Measurements from ENCODE around the gene RASL10B.

RASL10B gene

GRCh38 chr17:35784895-35785294, 53.5 kb downstream of the RASL10B start:
- DNase-seq (ENCODE audit: insufficient read length, low spot score) (no peak), FAIRE-seq (no peak)
- TF ChIP-seq PAX5 (IDR thresholded peaks at IDR 0.05; ENCODE audit: insufficient read depth, low read length, severe bottlenecking) (no peak), SPI1 (IDR thresholded peaks at IDR 0.05; ENCODE audit: low read depth, low read length) (no peak), POLR2AphosphoS5 (IDR thresholded peaks at IDR 0.05; ENCODE audit: low read depth, low read length) (no peak), POLR2A (IDR thresholded peaks at IDR 0.05; ENCODE audit: low read depth, low read length) (no peak), TAF1 (IDR thresholded peaks at IDR 0.05; ENCODE audit: low read depth, low read length) (no peak), POU2F2 (IDR thresholded peaks at IDR 0.05; ENCODE audit: low read depth, low read length) (no peak)

GRCh38 chr17:35786941-35787432, 55.5 kb downstream of the RASL10B start:
- FAIRE-seq (no peak), DNase-seq (ENCODE audit: insufficient read length, low spot score) (no peak)
- TF ChIP-seq POLR2AphosphoS5 (IDR thresholded peaks at IDR 0.05; ENCODE audit: low read depth, low read length) (no peak), POU2F2 (IDR thresholded peaks at IDR 0.05; ENCODE audit: low read depth, low read length) (no peak), TAF1 (IDR thresholded peaks at IDR 0.05; ENCODE audit: low read depth, low read length) (no peak), PAX5 (IDR thresholded peaks at IDR 0.05; ENCODE audit: insufficient read depth, low read length, severe bottlenecking) (no peak), POLR2A (IDR thresholded peaks at IDR 0.05; ENCODE audit: low read depth, low read length) (no peak), SPI1 (IDR thresholded peaks at IDR 0.05; ENCODE audit: low read depth, low read length) (no peak)

GRCh38 chr17:35788477-35789368, 57.3 kb downstream of the RASL10B start:
- no peak for FAIRE-seq
- no peak for TF ChIP-seq POLR2AphosphoS5 (IDR thresholded peaks at IDR 0.05; ENCODE audit: low read depth, low read length)
- no peak for TF ChIP-seq POLR2A (IDR thresholded peaks at IDR 0.05; ENCODE audit: low read depth, low read length)
- no peak for TF ChIP-seq SPI1 (IDR thresholded peaks at IDR 0.05; ENCODE audit: low read depth, low read length)
- no peak for TF ChIP-seq PAX5 (IDR thresholded peaks at IDR 0.05; ENCODE audit: insufficient read depth, low read length, severe bottlenecking)
- TF ChIP-seq POU2F2 (IDR thresholded peaks at IDR 0.05; ENCODE audit: low read depth, low read length), result no peak
- no peak for TF ChIP-seq TAF1 (IDR thresholded peaks at IDR 0.05; ENCODE audit: low read depth, low read length)
- DNase-seq (ENCODE audit: insufficient read length, low spot score), result no peak

GRCh38 chr17:35790841-35791240, 59.4 kb downstream of the RASL10B start:
- FAIRE-seq (no peak), DNase-seq (ENCODE audit: insufficient read length, low spot score) (no peak)
- TF ChIP-seq TAF1 (IDR thresholded peaks at IDR 0.05; ENCODE audit: low read depth, low read length) (no peak), SPI1 (IDR thresholded peaks at IDR 0.05; ENCODE audit: low read depth, low read length) (no peak), POLR2AphosphoS5 (IDR thresholded peaks at IDR 0.05; ENCODE audit: low read depth, low read length) (no peak), POLR2A (IDR thresholded peaks at IDR 0.05; ENCODE audit: low read depth, low read length) (no peak), PAX5 (IDR thresholded peaks at IDR 0.05; ENCODE audit: insufficient read depth, low read length, severe bottlenecking) (no peak), POU2F2 (IDR thresholded peaks at IDR 0.05; ENCODE audit: low read depth, low read length) (no peak)

DNA sequence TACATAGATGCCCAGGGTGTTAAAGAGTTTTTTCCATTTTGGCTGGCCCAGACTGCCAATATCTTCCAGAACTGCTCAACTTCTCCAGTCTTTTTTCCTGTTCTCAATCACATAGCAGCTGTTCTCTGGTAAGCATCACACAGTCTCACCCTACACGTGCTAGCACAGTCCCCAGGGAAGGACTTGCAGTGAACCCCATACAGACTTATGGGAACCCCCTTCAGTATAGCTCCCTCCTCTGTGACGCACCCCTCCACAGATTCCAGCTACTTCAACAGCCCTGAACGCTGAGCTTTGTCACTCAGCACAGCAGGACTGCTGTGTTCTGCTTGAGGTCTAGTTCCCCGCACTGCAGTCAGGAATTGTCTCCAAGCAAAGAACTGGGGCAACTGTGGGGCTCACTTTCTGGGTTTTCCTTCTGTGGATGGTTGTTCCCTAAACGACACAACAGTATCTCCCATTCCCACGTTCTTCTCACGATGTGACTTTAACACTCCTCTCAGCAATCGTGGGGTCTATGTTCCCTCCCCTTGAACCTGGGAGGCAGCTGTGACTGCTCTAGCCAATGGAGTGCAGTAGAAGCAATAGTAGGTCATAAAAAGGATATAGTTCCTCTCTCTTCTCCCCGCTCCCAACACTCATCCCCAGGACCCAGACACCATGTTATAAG, 60.4 kb downstream of the RASL10B start:
- no peak for DNase-seq (ENCODE audit: insufficient read length, low spot score)
- TF ChIP-seq SPI1 (IDR thresholded peaks at IDR 0.05; ENCODE audit: low read depth, low read length), result no peak
- no peak for FAIRE-seq
